ENCODE measurements around the gene RPS5.

GRCh38 chr19:58368561-58369360 is 18.3 kb upstream of the RPS5 start:
- TF ChIP-seq CTCF (IDR thresholded peaks at IDR 0.05) (no peak), POLR2AphosphoS5 (IDR thresholded peaks at IDR 0.05) (no peak), POLR2A (IDR thresholded peaks at IDR 0.05) (no peak)

All from prostate gland (tissue), 2 donors.